HEK293 (cell line): ENCODE measurements around the gene TET1.

Experiments used
- BCL11B ChIP-seq: fragments of 450-650 bp; formaldehyde crosslinking; IDR thresholded peaks from 2 replicates; pipeline ENCODE4 v1.5.1; 2016; ENCODE audit warnings: low read depth, missing biosample characterization, missing genetic modification characterization
- BCL6B ChIP-seq: fragments of 450-650 bp; formaldehyde crosslinking; IDR thresholded peaks from 2 replicates; pipeline ENCODE4 v1.5.1; 2017; ENCODE audit warnings: missing biosample characterization, missing genetic modification characterization
- CTCF ChIP-seq: fragments of 450-650 bp; formaldehyde crosslinking; IDR thresholded peaks from 2 replicates; pipeline ENCODE4 v1.5.1; 2016; ENCODE audit warnings: missing biosample characterization, missing genetic modification characterization
- IKZF3 ChIP-seq: fragments of 450-650 bp; IDR thresholded peaks from 2 replicates; pipeline ENCODE4 v1.5.0; 2018; ENCODE audit warnings: missing biosample characterization, mild to moderate bottlenecking, missing genetic modification characterization, moderate library complexity
- KLF16 ChIP-seq: fragments of 450-650 bp; formaldehyde crosslinking; IDR thresholded peaks from 2 replicates; pipeline ENCODE4 v1.5.1; 2017; ENCODE audit warnings: missing biosample characterization, missing genetic modification characterization
- KLF8 ChIP-seq: fragments of 450-650 bp; formaldehyde crosslinking; IDR thresholded peaks from 2 replicates; pipeline ENCODE4 v1.5.1; 2016; ENCODE audit warnings: missing biosample characterization, missing genetic modification characterization
- PRDM1 ChIP-seq: fragments of 450-650 bp; formaldehyde crosslinking; IDR thresholded peaks from 2 replicates; pipeline ENCODE4; 2016; ENCODE audit warnings: missing biosample characterization, missing genetic modification characterization
- TRIM28 ChIP-seq: IDR thresholded peaks from 2 replicates; pipeline ENCODE4 v1.6.1; 2011; ENCODE audit warnings: low read length, control low read depth, borderline replicate concordance
- YY1 ChIP-seq: fragments of 450-650 bp; formaldehyde crosslinking; IDR thresholded peaks from 2 replicates; pipeline ENCODE4 v1.5.1; 2018; ENCODE audit warnings: missing biosample characterization, missing genetic modification characterization
- ZBTB17 ChIP-seq: fragments of 450-650 bp; formaldehyde crosslinking; IDR thresholded peaks from 2 replicates; pipeline ENCODE4 v1.5.1; 2016; ENCODE audit warnings: missing biosample characterization, missing genetic modification characterization
- ZBTB20 ChIP-seq: fragments of 450-650 bp; formaldehyde crosslinking; IDR thresholded peaks from 2 replicates; pipeline ENCODE4 v1.5.1; 2016; ENCODE audit warnings: missing biosample characterization, missing genetic modification characterization
- ZBTB8A ChIP-seq: fragments of 450-650 bp; formaldehyde crosslinking; IDR thresholded peaks from 2 replicates; pipeline ENCODE4 v1.5.1; 2016; ENCODE audit warnings: missing biosample characterization, missing genetic modification characterization
- ZFP37 ChIP-seq: fragments of 450-650 bp; formaldehyde crosslinking; IDR thresholded peaks from 2 replicates; pipeline ENCODE4 v1.5.1; 2016; ENCODE audit warnings: missing biosample characterization, missing genetic modification characterization
- ZFP41 ChIP-seq: fragments of 450-650 bp; formaldehyde crosslinking; IDR thresholded peaks from 2 replicates; pipeline ENCODE4 v1.5.1; 2016; ENCODE audit warnings: missing biosample characterization, missing genetic modification characterization, borderline replicate concordance
- ZNF155 ChIP-seq: fragments of 450-650 bp; formaldehyde crosslinking; IDR thresholded peaks from 2 replicates; pipeline ENCODE4 v1.5.1; 2016; ENCODE audit warnings: missing biosample characterization, missing genetic modification characterization
- ZNF169 ChIP-seq: fragments of 450-650 bp; formaldehyde crosslinking; IDR thresholded peaks from 2 replicates; pipeline ENCODE4 v1.5.1; 2016; ENCODE audit warnings: missing biosample characterization, missing genetic modification characterization
- ZNF2 ChIP-seq: fragments of 450-650 bp; formaldehyde crosslinking; IDR thresholded peaks from 2 replicates; pipeline ENCODE4 v1.5.1; 2016; ENCODE audit warnings: missing biosample characterization, missing genetic modification characterization
- ZNF221 ChIP-seq: fragments of 450-650 bp; formaldehyde crosslinking; IDR thresholded peaks from 2 replicates; pipeline ENCODE4 v1.5.1; 2017; ENCODE audit warnings: missing biosample characterization, missing genetic modification characterization, borderline replicate concordance
- ZNF24 ChIP-seq: fragments of 450-650 bp; formaldehyde crosslinking; IDR thresholded peaks from 2 replicates; pipeline ENCODE4 v1.5.1; 2016; ENCODE audit warnings: missing biosample characterization, missing genetic modification characterization
- ZNF292 ChIP-seq: fragments of 450-650 bp; formaldehyde crosslinking; IDR thresholded peaks from 2 replicates; pipeline ENCODE4 v1.5.1; 2016; ENCODE audit warnings: low read depth, missing biosample characterization, missing genetic modification characterization, borderline replicate concordance
- ZNF311 ChIP-seq: fragments of 450-650 bp; formaldehyde crosslinking; IDR thresholded peaks from 2 replicates; pipeline ENCODE4 v1.5.1; 2017; ENCODE audit warnings: missing biosample characterization, missing genetic modification characterization, borderline replicate concordance
- ZNF335 ChIP-seq: fragments of 450-650 bp; formaldehyde crosslinking; conservative IDR thresholded peaks from 2 replicates; pipeline ENCODE4 v1.5.1; 2016; ENCODE audit warnings: missing biosample characterization, missing genetic modification characterization
- ZNF341 ChIP-seq: fragments of 450-650 bp; formaldehyde crosslinking; IDR thresholded peaks from 2 replicates; pipeline ENCODE4; 2016; ENCODE audit warnings: low read depth, missing biosample characterization, missing genetic modification characterization
- ZNF501 ChIP-seq: fragments of 450-650 bp; formaldehyde crosslinking; IDR thresholded peaks from 2 replicates; pipeline ENCODE4 v1.5.1; 2016; ENCODE audit warnings: missing biosample characterization, missing genetic modification characterization
- ZNF530 ChIP-seq: fragments of 450-650 bp; formaldehyde crosslinking; IDR thresholded peaks from 2 replicates; pipeline ENCODE4 v1.5.1; 2016; ENCODE audit warnings: low read depth, missing biosample characterization, missing genetic modification characterization
- ZNF629 ChIP-seq: fragments of 450-650 bp; formaldehyde crosslinking; IDR thresholded peaks from 2 replicates; pipeline ENCODE4 v1.5.1; 2017; ENCODE audit warnings: missing biosample characterization, missing genetic modification characterization
- ZNF707 ChIP-seq: fragments of 450-650 bp; formaldehyde crosslinking; IDR thresholded peaks from 2 replicates; pipeline ENCODE4 v1.5.1; 2016; ENCODE audit warnings: missing biosample characterization, missing genetic modification characterization
- ZXDB ChIP-seq: fragments of 450-650 bp; formaldehyde crosslinking; IDR thresholded peaks from 2 replicates; pipeline ENCODE4 v1.5.1; 2016; ENCODE audit warnings: missing biosample characterization, missing genetic modification characterization
- TF ChIP-seq, protein P1 (sequence below): fragments of 450-650 bp; formaldehyde crosslinking; conservative IDR thresholded peaks from 2 replicates; pipeline ENCODE4 v1.5.1; 2016; ENCODE audit warnings: low read depth, missing biosample characterization, missing genetic modification characterization
- TF ChIP-seq, protein P2 (sequence below): fragments of 450-650 bp; formaldehyde crosslinking; IDR thresholded peaks from 2 replicates; pipeline ENCODE4 v1.5.1; 2016; ENCODE audit warnings: missing biosample characterization, missing genetic modification characterization
- TF ChIP-seq, protein P3 (sequence below): fragments of 450-650 bp; formaldehyde crosslinking; optimal IDR thresholded peaks from 2 replicates; pipeline ENCODE3; 2016; ENCODE audit warnings: missing biosample characterization, mild to moderate bottlenecking, missing genetic modification characterization

The TET1 gene

GRCh38 chr10:68561865-68562649 is 1.9 kb downstream of the TET1 start (continued):
- TF ChIP-seq, protein P1, sequence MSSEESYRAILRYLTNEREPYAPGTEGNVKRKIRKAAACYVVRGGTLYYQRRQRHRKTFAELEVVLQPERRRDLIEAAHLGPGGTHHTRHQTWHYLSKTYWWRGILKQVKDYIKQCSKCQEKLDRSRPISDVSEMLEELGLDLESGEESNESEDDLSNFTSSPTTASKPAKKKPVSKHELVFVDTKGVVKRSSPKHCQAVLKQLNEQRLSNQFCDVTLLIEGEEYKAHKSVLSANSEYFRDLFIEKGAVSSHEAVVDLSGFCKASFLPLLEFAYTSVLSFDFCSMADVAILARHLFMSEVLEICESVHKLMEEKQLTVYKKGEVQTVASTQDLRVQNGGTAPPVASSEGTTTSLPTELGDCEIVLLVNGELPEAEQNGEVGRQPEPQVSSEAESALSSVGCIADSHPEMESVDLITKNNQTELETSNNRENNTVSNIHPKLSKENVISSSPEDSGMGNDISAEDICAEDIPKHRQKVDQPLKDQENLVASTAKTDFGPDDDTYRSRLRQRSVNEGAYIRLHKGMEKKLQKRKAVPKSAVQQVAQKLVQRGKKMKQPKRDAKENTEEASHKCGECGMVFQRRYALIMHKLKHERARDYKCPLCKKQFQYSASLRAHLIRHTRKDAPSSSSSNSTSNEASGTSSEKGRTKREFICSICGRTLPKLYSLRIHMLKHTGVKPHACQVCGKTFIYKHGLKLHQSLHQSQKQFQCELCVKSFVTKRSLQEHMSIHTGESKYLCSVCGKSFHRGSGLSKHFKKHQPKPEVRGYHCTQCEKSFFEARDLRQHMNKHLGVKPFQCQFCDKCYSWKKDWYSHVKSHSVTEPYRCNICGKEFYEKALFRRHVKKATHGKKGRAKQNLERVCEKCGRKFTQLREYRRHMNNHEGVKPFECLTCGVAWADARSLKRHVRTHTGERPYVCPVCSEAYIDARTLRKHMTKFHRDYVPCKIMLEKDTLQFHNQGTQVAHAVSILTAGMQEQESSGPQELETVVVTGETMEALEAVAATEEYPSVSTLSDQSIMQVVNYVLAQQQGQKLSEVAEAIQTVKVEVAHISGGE (tag by site-specific recombination), result 0 out of 2 replicates have a peak, but pooled peaks have one; percentile 25
- TF ChIP-seq BCL11B (tag by site-specific recombination) (0 out of 2 replicates have a peak, but pooled peaks have one; percentile 13), PRDM1 (tag by site-specific recombination) (no peak), KLF8 (no peak), ZNF292 (tag by site-specific recombination) (no peak), ZBTB8A (tag by site-specific recombination) (peak; percentile 14; the same call in 1 of the 2 replicates), TRIM28 (no peak), CTCF (tag by site-specific recombination) (no peak; the same call in 1 of the 2 replicates), ZNF155 (tag by site-specific recombination) (no peak), ZBTB20 (peak; percentile 92), ZFP41 (tag by site-specific recombination) (no peak), ZNF707 (tag by site-specific recombination) (no peak), ZBTB17 (peak; percentile 59), ZFP37 (tag by site-specific recombination) (no peak), IKZF3 (tag by site-specific recombination) (0 out of 2 replicates have a peak, but pooled peaks have one; percentile 9), ZXDB (tag by site-specific recombination) (peak; percentile 48; the same call in 1 of the 2 replicates), ZNF169 (tag by site-specific recombination) (no peak), KLF16 (no peak), ZNF530 (tag by site-specific recombination) (no peak), ZNF629 (tag by site-specific recombination) (no peak), ZNF335 (tag by site-specific recombination) (0 out of 2 replicates have a peak, but pooled peaks have one; percentile 39), ZNF24 (tag by site-specific recombination) (no peak), ZNF2 (tag by site-specific recombination) (0 out of 2 replicates have a peak, but pooled peaks have one; percentile 41), ZNF311 (tag by site-specific recombination) (no peak), YY1 (tag by site-specific recombination) (no peak), ZNF221 (tag by site-specific recombination) (no peak), ZNF341 (tag by site-specific recombination) (peak; percentile 95), ZNF501 (no peak; the same call in 1 of the 2 replicates), BCL6B (tag by site-specific recombination) (no peak)
- TF ChIP-seq, protein P2, sequence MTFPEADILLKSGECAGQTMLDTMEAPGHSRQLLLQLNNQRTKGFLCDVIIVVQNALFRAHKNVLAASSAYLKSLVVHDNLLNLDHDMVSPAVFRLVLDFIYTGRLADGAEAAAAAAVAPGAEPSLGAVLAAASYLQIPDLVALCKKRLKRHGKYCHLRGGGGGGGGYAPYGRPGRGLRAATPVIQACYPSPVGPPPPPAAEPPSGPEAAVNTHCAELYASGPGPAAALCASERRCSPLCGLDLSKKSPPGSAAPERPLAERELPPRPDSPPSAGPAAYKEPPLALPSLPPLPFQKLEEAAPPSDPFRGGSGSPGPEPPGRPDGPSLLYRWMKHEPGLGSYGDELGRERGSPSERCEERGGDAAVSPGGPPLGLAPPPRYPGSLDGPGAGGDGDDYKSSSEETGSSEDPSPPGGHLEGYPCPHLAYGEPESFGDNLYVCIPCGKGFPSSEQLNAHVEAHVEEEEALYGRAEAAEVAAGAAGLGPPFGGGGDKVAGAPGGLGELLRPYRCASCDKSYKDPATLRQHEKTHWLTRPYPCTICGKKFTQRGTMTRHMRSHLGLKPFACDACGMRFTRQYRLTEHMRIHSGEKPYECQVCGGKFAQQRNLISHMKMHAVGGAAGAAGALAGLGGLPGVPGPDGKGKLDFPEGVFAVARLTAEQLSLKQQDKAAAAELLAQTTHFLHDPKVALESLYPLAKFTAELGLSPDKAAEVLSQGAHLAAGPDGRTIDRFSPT (tag by site-specific recombination), result no peak
- TF ChIP-seq, protein P3, sequence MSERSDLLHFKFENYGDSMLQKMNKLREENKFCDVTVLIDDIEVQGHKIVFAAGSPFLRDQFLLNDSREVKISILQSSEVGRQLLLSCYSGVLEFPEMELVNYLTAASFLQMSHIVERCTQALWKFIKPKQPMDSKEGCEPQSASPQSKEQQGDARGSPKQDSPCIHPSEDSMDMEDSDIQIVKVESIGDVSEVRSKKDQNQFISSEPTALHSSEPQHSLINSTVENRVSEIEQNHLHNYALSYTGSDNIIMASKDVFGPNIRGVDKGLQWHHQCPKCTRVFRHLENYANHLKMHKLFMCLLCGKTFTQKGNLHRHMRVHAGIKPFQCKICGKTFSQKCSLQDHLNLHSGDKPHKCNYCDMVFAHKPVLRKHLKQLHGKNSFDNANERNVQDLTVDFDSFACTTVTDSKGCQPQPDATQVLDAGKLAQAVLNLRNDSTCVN (tag by site-specific recombination), result peak; percentile 54
